ENCODE measurements around the gene RPL7A. TPM values are rescaled to one million over a fixed set of nuclear protein-coding genes. Genes with fewer than 3 reads are reported as not detected.

RPL7A gene
- total RNA-seq, 2 donors from 2014 or later, result 1,478 to 1,480 TPM

DNA sequence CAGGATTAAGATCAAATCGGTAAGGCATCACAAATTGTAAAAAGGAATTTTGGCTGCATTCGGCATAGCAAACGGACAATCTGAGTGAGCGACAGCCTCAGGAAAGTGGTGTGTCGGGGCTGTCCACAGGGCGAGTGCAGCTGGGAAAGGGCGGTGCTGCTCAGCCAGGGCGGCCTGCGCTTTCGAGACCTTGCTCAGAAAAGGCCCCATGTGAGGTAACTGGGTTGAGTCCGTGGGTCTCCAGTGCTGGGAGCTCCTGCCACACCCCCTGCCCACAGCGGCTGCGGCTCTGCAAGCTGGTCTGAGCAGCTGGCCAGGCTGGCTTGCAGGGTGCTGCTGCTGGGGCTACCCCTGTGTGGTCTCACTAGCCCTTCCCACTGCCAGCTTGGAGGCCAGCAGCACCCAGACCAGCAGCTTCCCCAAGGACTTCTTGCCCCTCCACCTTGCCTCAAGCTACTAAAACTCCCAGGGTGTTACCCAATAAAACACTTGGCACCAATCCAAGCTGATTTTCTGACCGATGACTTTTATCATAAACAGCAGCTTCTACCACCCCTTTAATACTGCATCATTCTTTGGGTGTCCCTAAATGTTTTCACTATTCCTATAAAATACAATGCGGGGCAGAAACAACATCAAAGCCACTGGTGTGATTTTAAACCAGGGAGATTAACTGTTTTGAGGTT, 14.5 kb downstream of the RPL7A start:
- H3K27me3 ChIP-seq, result no peaks in the 10 kb centered on the region
- ATAC-seq (no peak), DNase-seq (no peak)
- H3K27ac ChIP-seq, result peak overlapping the region in 1 of 4 donors; percentile 22
- TF ChIP-seq POLR2A (IDR thresholded peaks at IDR 0.05) (no peak), CTCF (IDR thresholded peaks at IDR 0.05) (no peak)
- 87 to 88% methylated on average over 13 to 15 of the region's 15 CpGs for WGBS, 2 donors
- H3K9me3 ChIP-seq, result no peaks in the 10 kb centered on the region
- H3K4me1 ChIP-seq, result peaks cover 42% of the 10 kb centered on the region
- intact Hi-C loops (cut with DNase I), result no loop called here
- peaks cover 4 to 25% of the 10 kb centered on the region in 2 donors for H3K36me3 ChIP-seq (replicated peaks in 1 of 2; ENCODE audit: insufficient read depth in 1 of 2, low read depth in 2 of 2)
- no peak overlapping the region for H3K4me3 ChIP-seq

- peaks cover 4 to 25% of the 10 kb centered on the region in 2 donors for H3K36me3 ChIP-seq (replicated peaks in 1 of 2; ENCODE audit: insufficient read depth in 1 of 2, low read depth in 2 of 2)
- intact Hi-C loops (cut with DNase I), result no loop called here
- TF ChIP-seq POLR2A (IDR thresholded peaks at IDR 0.05), result no peak
- TF ChIP-seq CTCF (IDR thresholded peaks at IDR 0.05), result no peak
- no peak for DNase-seq
- no peak for ATAC-seq
- 91 to 92% methylated on average over 4 to 11 of the region's 11 CpGs for WGBS, 2 donors
- H3K9me3 ChIP-seq, result no peaks in the 10 kb centered on the region
- H3K4me1 ChIP-seq, result peaks cover 57% of the 10 kb centered on the region
- H3K27ac ChIP-seq, result peak overlapping the region in 1 of 4 donors; percentile 66
- H3K27me3 ChIP-seq, result no peaks in the 10 kb centered on the region
- H3K4me3 ChIP-seq, result no peak overlapping the region
Observed at GRCh38 chr9:133366435-133366834, 18.4 kb downstream of the RPL7A start.

DNA sequence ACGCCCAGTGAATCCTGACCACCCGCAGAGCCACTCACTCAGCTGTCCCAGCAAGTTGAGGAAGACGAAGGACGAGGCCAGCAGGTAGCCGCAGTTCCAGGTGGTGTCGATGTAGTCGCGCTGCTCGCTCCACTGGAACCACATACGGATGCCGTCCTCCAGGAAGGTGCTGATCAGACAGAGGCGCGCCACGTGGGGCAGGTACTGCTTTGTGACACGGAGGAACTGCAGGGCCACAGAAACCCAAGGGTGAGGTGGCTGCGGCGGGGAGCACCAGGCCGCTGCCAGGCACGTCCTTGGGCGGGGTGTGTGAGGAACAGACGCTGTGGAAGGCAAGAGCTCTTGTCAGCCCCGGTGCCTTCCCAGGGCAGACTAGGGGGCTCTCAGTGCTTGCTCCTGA, 19.2 kb downstream of the RPL7A start:
- 80 to 92% methylated on average over 11 to 22 of the region's 22 CpGs for WGBS, 2 donors
- Histone ChIP-seq H3K27ac (peak overlapping the region in 2 of 4 donors; percentile 66 to 73), H3K4me1 (peaks cover 65% of the 10 kb centered on the region), H3K36me3 (replicated peaks in 1 of 2; ENCODE audit: insufficient read depth in 1 of 2, low read depth in 2 of 2) (peaks cover 4 to 21% of the 10 kb centered on the region in 2 donors), H3K9me3 (no peaks in the 10 kb centered on the region), H3K4me3 (no peak overlapping the region), H3K27me3 (no peaks in the 10 kb centered on the region)
- TF ChIP-seq CTCF (IDR thresholded peaks at IDR 0.05) (no peak), POLR2A (IDR thresholded peaks at IDR 0.05) (no peak)
- no peak for ATAC-seq
- no peak for DNase-seq
- intact Hi-C loops (cut with DNase I), result no loop called here

GRCh38 chr9:133367778-133368177, 19.8 kb downstream of the RPL7A start:
- H3K4me1 ChIP-seq, result peaks cover 70% of the 10 kb centered on the region
- no peak overlapping the region for H3K4me3 ChIP-seq
- TF ChIP-seq CTCF (IDR thresholded peaks at IDR 0.05), result no peak
- TF ChIP-seq POLR2A (IDR thresholded peaks at IDR 0.05), result no peak
- WGBS, 2 donors, result 70 to 74% methylated on average over 10 of the region's 10 CpGs
- H3K27ac ChIP-seq, result peak overlapping the region; percentile 19 to 73 (median 50)
- H3K36me3 ChIP-seq (replicated peaks in 1 of 2; ENCODE audit: insufficient read depth in 1 of 2, low read depth in 2 of 2), result peaks cover 4 to 17% of the 10 kb centered on the region in 2 donors
- no peaks in the 10 kb centered on the region for H3K27me3 ChIP-seq
- no peak for DNase-seq
- intact Hi-C loops (cut with DNase I), result no loop called here
- ATAC-seq, result no peak
- no peaks in the 10 kb centered on the region for H3K9me3 ChIP-seq
